ENCODE results near the gene HES5. TPM values are rescaled to one million over a fixed set of nuclear protein-coding genes. Genes with fewer than 3 reads are reported as not detected.

Gene HES5
- total RNA-seq, 4 donors from 2014 or later = 0.19 to 0.33 TPM; not detected in 2

DNA sequence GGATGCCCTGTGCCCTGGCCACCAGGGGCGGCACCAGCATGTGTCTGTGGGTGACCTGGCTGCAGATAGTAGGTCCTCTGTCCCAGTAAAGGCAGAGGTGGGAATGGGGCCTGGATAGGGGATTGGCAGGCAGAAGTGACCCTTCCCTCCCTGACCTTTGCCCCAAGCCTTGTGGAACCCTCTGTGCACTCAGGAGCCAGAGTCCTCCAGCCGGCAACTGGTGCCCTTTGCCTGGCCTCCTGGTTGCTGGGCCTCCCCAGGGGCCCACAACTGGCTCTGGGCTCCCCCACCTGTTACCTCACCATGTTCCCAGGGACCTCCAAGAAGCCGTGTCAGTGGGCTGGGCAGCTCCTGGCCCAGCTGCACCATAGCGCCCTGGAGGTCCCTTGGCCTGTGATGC is 44.0 kb downstream of the HES5 start:
- H3K27me3 ChIP-seq = peaks cover 0 to under 1% (median 0%) of the 10 kb centered on the region in 4 donors
- no CpG with 5 or more reads among the region's 4 CpGs for WGBS
- H3K4me3 ChIP-seq = no peak overlapping the region
- TF ChIP-seq POLR2AphosphoS5 (IDR thresholded peaks at IDR 0.05) (no peak), CTCF (IDR thresholded peaks at IDR 0.05) (no peak), POLR2A (IDR thresholded peaks at IDR 0.05; ENCODE audit: low read depth) (no peak), EP300 (IDR thresholded peaks at IDR 0.05) (no peak)
- no peaks in the 10 kb centered on the region for H3K36me3 ChIP-seq
- DNase-seq (ENCODE audit: extremely low spot score) = no peak
- no peaks in the 10 kb centered on the region for H3K4me1 ChIP-seq
- peaks cover 0 to 17% (median 11%) of the 10 kb centered on the region in 4 donors for H3K9me3 ChIP-seq
- intact Hi-C loops (cut with DNase I) = no loop called here
- no peak overlapping the region for H3K27ac ChIP-seq (replicated peaks in 1 of 4)

GRCh38 chr1:2483970-2484369 is 46.1 kb downstream of the HES5 start:
- peaks cover 0 to 12% (median 5%) of the 10 kb centered on the region in 4 donors for H3K9me3 ChIP-seq
- H3K4me1 ChIP-seq = no peaks in the 10 kb centered on the region
- H3K27ac ChIP-seq (replicated peaks in 1 of 4) = no peak overlapping the region
- no peak for DNase-seq (ENCODE audit: extremely low spot score)
- no peaks in the 10 kb centered on the region for H3K36me3 ChIP-seq
- H3K4me3 ChIP-seq = no peak overlapping the region
- 79% methylated on average over 9 of the region's 16 CpGs for WGBS
- intact Hi-C loops (cut with DNase I) = no loop called here
- no peaks in the 10 kb centered on the region for H3K27me3 ChIP-seq
- no peak for TF ChIP-seq POLR2A (IDR thresholded peaks at IDR 0.05; ENCODE audit: low read depth)
- no peak for TF ChIP-seq EP300 (IDR thresholded peaks at IDR 0.05)
- TF ChIP-seq POLR2AphosphoS5 (IDR thresholded peaks at IDR 0.05) = no peak
- TF ChIP-seq CTCF (IDR thresholded peaks at IDR 0.05) = no peak

- 76% methylated on average over 13 of the region's 13 CpGs for WGBS
- no peak overlapping the region for H3K4me3 ChIP-seq
- intact Hi-C loops (cut with DNase I) = no loop called here
- no peak for TF ChIP-seq POLR2AphosphoS5 (IDR thresholded peaks at IDR 0.05)
- no peak for TF ChIP-seq CTCF (IDR thresholded peaks at IDR 0.05)
- TF ChIP-seq POLR2A (IDR thresholded peaks at IDR 0.05; ENCODE audit: low read depth) = no peak
- peaks cover 0 to 7% (median 0%) of the 10 kb centered on the region in 4 donors for H3K27me3 ChIP-seq
- no peaks in the 10 kb centered on the region for H3K4me1 ChIP-seq
- DNase-seq (ENCODE audit: extremely low spot score) = no peak
- H3K27ac ChIP-seq (replicated peaks in 1 of 4) = no peak overlapping the region
- no peaks in the 10 kb centered on the region for H3K36me3 ChIP-seq
- peaks cover 0 to 3% (median 0%) of the 10 kb centered on the region in 4 donors for H3K9me3 ChIP-seq
Observed at GRCh38 chr1:2483026-2483425, 47.0 kb downstream of the HES5 start.

DNA sequence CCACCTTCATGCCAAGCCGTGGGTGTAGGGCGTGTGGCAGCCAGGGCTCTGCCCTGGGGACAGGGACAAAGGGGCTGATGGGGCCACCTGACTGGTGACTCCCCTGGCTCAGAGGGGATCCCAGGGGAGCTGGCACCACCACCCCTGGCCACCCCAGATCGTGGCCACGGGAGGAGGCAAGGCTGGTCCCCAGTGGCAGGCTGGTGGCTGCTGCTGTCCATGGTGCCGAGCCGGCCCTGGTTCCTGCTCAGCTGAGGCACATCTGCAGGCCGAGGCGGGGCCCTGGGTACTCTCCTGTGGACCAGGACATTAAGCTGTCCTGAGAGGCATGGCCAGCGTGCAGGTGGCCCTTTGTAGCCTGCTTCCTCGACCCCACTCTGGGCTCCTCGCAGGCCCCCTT is 47.5 kb downstream of the HES5 start:
- intact Hi-C loops (cut with DNase I) = no loop called here
- Histone ChIP-seq H3K36me3 (no peaks in the 10 kb centered on the region), H3K27ac (replicated peaks in 1 of 4) (no peak overlapping the region), H3K4me3 (no peak overlapping the region), H3K9me3 (no peaks in the 10 kb centered on the region), H3K27me3 (peaks cover 0 to 11% (median 0%) of the 10 kb centered on the region in 4 donors), H3K4me1 (no peaks in the 10 kb centered on the region)
- DNase-seq (ENCODE audit: extremely low spot score) = no peak
- TF ChIP-seq POLR2AphosphoS5 (IDR thresholded peaks at IDR 0.05) (no peak), CTCF (IDR thresholded peaks at IDR 0.05) (no peak), POLR2A (IDR thresholded peaks at IDR 0.05; ENCODE audit: low read depth) (no peak), EP300 (IDR thresholded peaks at IDR 0.05) (no peak)
- WGBS = no CpG with 5 or more reads among the region's 11 CpGs

DNA sequence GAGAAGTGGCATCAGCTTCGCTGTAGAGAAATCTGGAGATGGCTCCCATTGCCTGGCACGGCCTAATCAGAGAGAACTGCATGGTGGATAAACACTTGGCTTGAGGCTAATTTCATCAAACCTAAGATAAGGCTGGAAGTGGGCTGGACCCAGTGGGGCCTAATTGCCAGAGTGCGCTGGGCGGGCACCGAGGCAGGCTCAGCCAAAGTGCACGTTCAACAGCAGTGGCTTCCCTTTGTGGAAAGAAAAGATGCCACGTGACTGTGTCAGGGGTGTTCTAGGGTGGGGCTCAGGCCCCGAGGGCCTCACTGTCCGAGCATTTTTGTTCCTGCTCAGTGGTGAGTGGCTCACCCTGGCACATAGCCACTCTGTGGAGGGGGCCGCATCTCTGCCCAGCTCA is 48.2 kb downstream of the HES5 start:
- intact Hi-C loops (cut with DNase I) = no loop called here
- H3K4me1 ChIP-seq = no peaks in the 10 kb centered on the region
- no peak overlapping the region for H3K27ac ChIP-seq (replicated peaks in 1 of 4)
- 79% methylated on average over 7 of the region's 10 CpGs for WGBS
- TF ChIP-seq EP300 (IDR thresholded peaks at IDR 0.05) (no peak), POLR2A (IDR thresholded peaks at IDR 0.05; ENCODE audit: low read depth) (no peak), CTCF (IDR thresholded peaks at IDR 0.05) (no peak), POLR2AphosphoS5 (IDR thresholded peaks at IDR 0.05) (no peak)
- no peaks in the 10 kb centered on the region for H3K36me3 ChIP-seq
- H3K4me3 ChIP-seq = no peak overlapping the region
- DNase-seq (ENCODE audit: extremely low spot score) = no peak
- H3K9me3 ChIP-seq = no peaks in the 10 kb centered on the region
- H3K27me3 ChIP-seq = peaks cover 0 to 16% (median 0%) of the 10 kb centered on the region in 4 donors
